Suprapubic skin (tissue), 4 donors: Measurements from ENCODE around the gene GPI.

Source experiments
- CTCF ChIP-seq, 2 donors: fragments of 200-600 bp in 1 of 2; fragments of 450-650 bp in 1 of 2; sonication (generic) in 1 of 2; IDR thresholded peaks; one replicate each; pipeline ENCODE4 v1.5.1; 2016 to 2019; ENCODE audit warnings: antibody characterized with exemption in 2 of 2, mild to moderate bottlenecking in 1 of 2, moderate library complexity in 1 of 2
- POLR2A ChIP-seq, 2 donors: fragments of 450-650 bp; IDR thresholded peaks; one replicate each; pipeline ENCODE4 v1.6.1; 2017; ENCODE audit warnings: antibody characterized with exemption in 2 of 2, mild to moderate bottlenecking in 2 of 2, moderate library complexity in 2 of 2
- POLR2AphosphoS5 ChIP-seq, 3 donors: sonication (generic); formaldehyde crosslinking; IDR thresholded peaks; one replicate each; pipeline ENCODE4 v1.6.1; 2017; ENCODE audit warnings: antibody characterized with exemption in 3 of 3

- TF ChIP-seq CTCF (IDR thresholded peaks at IDR 0.05): no peak
- no peak for TF ChIP-seq POLR2A (IDR thresholded peaks at IDR 0.05)
- no peak for TF ChIP-seq POLR2AphosphoS5 (IDR thresholded peaks at IDR 0.05)
These were observed 43.4 kb downstream of the GPI start for GRCh38 chr19:34408411-34408810.
